HG02970 (cell line): Measurements from ENCODE around the gene SRM.
"Not testable (repeated sequence)": the region's sequence is repeated elsewhere in the genome, so short reads cannot be mapped to it uniquely, and the experiment has no call there.

Source experiments
- ATAC-seq: cut with Tn5 transposase; IDR thresholded peaks from one replicate; pipeline ENCODE4 v1.9.1; 2021; ENCODE audit warnings: mild to moderate bottlenecking, moderate library complexity, moderate number of reproducible peaks; ENCODE audit not compliant: unreplicated experiment, low FRiP score

Gene SRM

DNA sequence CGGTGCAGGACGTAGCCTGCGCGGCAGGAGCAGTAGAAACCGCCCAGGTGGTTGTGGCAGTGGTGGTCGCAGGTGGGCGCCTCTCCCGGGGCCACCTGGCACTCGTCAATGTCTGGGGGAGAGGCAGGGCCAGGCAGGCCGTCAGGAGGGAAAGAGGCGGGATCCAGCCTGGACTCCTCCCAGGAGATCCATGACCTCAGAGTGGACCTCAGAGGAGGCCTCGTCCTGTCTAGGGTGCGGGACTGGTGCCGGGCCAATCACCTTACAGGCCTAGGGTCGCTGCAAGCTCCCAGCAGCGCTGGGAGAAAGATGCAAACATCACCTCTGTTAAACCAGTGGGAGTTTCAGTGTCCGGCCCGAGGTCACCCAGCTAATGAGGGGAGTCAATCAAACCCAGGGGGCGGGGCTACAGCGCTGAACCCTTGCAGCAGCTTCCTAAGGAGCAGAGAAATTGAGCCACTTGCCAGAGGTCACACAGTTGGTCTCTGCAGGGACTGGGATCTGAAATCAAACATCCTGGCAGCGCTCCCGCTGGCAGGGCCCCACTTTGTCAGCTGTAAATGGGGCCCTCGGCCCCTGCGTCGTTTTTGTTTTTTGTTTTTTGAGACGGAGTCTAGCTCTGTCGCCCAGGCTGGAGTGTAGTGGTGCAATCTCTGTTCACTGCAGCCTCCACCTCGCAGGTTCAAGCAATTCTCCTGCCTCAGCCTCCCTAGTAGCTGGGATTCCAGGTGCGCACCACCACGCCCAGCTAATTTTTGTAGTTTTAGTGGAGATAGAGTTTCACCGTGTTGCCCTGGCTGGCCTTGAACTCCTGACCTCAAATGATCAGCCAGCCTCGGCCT is 14.2 kb downstream of the SRM start:
- ATAC-seq, result no peak

DNA sequence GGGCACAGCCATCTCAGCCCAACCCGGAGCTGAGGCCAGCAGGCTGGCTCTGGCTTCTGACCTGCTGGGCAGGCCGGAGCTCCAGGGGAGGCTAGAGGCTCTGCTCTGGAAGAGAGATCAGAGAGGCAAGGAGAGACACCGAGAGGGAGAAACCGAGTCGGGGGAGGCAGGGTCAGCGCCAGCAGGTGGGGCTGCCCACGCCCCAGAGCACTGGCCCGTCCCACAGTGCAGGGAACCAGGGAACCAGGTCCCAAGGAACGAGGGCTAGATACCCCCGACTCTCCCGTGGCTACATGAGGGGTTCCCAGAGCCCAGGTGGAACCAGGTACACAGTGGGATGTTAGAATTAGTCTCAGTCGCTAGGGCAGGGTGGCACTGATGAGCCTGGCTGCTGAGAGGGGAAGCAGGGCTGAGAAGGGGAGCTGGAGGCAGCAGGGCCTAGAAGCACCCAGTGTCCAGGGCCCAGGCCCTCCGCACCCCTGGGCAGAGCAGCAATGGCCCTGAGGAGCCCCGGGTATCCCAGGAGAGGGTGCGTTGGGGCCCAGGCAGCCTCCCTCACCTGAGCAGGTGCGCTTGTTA is 14.9 kb downstream of the SRM start:
- ATAC-seq, result no peak

DNA sequence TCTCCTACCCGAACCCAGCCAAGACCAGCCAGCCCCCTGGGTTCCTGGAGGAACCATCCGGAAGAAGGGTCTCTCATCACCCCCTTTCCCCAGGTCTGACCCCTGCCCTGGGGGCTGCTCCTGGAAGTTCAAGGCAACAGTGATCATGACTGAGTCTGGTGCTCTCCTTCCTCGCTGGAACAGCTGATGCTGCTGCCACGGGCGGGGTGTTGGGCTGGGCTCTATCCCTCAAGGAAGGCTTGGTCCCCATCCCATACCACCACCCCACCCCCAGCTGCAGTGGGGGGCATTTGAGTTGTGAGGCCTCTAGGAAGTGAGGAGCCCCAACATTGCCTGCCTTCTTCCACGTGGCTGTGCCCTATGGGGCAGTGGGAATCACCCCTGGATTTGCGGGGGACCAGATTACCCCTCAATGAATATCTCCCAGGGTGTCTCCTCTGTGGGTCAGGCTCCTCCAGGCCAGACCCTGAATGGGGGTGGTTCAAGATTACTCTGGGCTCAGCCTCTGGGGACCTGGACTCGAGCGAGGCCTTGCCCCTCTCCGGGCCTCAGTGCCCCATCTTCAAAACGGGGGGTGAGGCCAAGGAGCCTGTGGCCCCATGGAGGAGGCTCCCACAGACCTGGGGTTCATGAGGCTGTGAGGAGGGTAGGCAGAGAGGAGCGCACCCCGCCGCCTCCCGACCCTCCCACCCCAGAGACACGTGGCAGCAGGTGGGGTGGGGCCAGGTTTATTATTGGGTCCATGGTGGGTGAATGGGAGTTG is 15.6 kb downstream of the SRM start:
- no peak for ATAC-seq

DNA sequence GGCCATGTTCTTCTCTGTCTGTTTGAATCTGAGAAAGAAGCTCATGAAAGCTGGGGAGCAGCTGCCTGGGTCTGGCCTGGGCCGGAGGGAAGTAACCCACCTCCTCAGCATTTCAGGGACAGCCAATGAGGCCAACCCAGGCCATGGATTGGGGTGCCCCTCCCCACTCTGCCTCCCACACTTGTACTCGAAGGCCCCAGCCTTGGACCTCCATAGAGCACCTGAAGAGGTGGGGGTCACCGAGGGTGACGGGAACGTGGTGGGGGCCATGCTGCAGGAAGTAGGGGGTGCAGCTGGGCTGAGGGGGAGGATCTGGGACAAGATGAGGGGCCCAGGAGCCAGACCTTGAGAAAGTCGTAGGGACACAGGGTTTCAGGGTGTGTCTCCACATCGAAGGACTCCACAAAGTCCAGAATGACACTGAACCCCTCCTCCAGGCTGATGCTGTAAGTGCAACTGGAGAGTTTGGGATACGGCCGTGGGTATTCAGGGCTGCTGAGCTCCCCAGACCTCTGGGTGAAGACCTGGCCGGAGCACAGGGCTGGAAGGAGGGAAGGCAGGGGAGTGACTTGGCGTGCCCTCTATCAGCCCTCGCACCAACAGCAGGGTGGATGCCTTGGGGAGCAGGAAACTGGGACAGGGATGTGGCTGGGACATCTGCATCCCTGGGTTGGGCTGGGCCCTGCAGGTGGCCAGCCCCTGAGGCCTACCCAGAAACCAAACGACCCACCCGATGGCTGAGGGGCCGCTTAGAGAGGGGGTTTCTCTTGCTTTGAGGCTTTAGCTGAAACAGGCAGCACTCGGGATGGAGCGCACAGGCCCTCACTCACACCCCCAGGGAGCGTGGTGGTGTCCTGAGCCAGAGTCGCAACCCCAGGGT is 16.6 kb downstream of the SRM start:
- no peak for ATAC-seq

DNA sequence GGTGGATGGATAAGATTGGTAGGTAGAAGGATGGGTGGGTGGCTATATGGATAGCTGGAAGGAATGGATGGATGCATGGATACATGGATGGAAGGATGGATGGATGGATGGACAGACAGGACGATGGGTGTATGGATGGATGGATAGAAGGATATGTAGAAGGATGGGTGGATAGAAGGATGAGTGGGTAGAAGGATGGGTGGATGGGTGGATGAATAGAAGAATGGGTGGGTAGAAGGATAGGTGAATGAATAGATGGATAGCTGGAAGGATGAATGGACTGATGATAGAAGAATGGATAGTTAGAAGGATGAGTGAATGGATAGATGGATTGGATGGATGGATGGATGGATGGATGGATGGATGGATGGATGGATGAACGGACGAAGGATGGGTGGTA is 17.8 kb downstream of the SRM start:
- ATAC-seq, result no peak

DNA sequence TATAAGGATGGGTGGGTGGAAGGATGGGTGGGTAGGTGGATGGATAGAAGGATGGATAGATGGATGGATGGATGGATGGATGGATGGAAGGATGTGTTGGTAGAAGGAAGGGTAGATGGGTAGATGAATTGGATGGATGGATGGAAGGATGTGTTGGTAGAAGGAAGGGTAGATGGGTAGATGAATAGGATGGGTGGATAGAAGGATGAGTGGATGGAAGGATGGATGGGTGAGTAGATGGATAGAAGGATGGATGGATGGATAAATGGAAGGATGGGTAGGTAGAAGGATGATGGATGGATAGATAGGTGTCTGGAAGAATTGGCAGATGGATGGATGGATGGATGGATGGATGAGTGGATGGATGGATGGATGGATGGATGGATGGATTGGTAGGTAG is 18.8 kb downstream of the SRM start:
- no peak for ATAC-seq

DNA sequence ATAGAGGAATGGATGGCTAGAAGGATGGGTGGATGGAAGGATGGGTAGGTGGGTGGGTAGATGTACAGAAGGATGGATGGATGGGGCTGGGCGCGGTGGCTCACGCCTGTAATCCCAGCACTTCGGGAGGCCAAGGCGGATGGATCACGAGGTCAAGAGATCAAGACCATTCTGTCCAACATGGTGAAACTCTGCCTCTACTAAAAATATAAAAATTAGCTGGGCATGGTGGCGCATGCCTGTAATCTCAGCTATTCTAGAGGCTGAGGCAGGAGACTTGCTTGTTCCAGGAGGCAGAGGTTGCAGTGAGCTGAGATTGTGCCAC is 19.8 kb downstream of the SRM start:
- ATAC-seq, result not testable (repeated sequence)

DNA sequence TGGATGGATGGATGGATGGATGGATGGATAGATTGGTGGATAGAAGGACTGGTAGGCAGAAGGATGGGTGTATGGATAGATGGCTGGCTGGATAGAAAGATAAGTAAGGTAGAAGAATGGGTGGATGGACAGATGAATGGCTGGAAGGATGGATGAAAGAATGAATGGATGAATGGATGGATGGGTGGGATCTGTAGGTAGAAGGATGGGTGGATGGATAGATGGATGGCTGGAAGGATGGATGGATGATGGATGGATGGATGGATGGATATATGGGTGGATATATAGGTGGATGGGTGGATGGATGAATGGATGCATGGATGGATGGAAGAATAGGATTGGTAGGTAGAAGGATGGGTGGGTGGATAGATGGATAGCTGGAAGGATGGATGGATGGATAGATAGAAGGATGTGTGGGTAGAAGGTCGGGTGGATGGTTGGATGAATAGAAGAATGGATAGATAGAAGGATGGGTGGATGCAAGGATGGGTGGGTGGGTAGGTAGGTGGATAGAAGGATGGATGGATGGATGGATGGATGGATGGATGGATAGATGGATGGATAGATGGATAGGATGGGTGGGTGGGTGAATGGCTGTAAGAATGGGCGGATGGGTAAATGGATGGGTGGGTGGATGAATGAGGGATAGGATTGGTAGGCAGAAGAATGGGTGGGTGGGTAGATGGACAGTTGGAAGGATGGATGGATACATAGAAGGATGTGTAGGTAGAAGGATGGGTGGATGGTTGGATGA is 20.3 kb downstream of the SRM start:
- ATAC-seq, result no peak

DNA sequence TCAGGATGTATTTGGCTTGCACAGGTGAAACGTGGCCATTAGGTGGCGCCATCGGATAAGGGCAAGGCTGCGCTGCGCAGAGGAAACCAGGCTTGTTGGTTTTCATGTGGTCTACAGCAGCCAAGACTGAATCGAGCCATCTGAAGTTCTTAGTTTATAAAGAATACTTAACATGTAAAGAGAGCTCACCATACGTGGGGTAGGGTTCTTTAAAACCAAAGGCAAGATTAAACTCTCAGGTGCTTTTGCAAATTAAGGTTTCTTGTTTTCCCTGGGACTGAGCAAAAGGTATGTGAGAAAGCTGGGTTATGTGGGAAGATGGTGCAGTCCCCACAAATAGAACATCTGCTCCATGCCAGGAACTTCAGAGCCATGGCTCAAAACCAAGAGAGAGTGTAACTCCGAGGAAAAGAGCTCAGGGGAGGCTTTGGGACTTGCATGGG is 22.1 kb downstream of the SRM start:
- peak; percentile 66 for ATAC-seq

DNA sequence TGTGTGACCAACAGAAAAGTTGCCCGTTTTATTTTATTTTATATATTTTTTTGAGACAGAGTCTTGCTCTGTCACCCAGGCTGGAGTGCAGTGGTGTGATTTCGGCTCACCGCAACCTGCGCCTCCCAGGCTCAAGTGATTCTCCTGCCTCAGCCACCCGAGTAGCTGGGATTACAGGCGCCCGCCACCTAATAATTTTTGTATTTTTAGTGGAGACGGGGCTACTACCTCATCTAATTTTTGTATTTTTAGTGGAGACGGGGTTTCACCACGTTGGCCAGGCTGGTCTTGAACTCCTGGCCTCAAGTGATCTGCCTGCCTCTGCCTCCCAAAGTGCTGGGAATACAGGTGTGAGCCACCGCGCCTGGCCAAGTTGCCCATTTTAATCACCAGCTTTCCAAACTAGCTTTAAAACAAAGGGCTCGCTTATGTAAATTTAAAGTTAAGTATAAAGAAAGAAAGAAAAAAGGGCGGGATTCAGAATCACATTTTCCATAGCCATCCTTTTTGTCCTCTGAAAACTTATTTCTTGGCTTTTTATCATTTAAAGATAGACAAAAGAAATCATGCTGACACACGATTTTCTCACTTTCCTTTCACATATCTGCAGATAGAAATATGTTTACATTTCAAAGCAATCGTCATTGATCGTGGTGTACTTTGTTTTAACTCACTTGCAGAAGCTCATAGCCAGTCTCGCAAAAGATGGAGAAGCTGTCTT is 22.6 kb downstream of the SRM start:
- ATAC-seq, result not testable (repeated sequence)

DNA sequence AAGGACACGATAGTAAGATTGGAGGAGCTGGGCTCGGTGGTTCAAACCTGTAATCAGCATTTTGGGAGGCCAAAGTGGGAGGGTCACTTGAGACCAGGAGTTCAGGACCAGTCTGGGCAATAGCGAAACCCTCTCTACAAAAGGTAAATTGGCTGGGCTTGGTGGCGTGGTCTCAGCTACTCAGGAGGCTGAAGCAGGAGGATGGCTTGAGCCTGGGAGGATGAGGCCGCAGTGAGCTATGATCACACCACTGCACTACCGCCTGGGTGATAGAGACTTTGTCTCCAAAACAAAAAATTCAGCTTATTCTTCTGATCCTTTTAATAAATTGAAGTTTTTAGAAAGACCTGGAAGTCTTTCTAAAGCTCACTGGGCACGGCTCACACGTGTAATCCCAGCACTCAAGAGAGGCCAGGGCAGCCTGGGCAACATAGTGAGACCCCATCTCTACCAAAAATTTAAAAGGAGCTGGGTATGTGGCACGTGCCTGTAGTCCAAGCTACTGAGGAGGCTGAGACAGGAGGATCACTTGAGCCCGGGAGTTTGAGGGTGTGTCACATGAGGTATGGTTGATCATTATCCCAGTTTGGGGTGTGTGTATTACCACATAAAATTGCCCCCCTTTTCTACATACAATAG is 28.1 kb downstream of the SRM start:
- no peak for ATAC-seq

DNA sequence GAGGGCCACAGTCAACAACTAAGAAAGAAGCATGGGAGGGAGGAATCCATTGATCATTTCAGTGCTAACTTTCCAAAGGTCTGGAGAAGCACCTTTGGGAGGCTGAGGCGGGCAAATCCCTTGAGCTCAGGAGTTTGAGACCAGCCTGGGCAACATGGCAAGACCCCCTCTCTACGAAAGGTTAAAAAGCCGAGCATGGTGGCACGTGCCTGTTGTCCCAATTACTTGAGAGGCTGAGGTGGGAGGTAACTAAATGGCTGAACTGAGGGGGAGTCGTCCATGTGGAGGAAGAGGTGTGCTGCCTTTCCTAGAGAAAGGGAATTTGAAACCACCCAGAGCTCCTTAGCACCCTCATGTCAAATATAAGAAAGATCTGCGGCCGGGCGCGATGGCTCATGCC is 29.0 kb downstream of the SRM start:
- ATAC-seq, result no peak

DNA sequence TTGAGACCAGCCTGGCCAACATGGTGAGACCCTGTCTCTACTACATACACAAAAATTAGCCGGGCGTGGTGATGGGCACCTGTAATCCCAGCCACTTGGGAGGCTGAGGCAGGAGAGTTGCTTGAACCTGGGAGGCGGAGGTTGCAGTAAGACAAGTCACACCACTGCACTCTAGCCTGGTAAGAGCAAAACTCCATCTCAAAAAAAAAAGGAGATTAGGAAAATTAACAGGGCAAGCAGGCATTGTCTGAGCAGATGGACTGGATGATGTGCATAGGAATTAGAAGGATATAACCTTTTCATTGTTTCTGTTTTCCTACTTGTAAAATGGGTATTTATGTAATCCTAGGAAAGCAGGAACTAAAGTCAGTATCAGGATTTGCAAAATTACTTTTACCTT is 31.8 kb downstream of the SRM start:
- ATAC-seq, result no peak

DNA sequence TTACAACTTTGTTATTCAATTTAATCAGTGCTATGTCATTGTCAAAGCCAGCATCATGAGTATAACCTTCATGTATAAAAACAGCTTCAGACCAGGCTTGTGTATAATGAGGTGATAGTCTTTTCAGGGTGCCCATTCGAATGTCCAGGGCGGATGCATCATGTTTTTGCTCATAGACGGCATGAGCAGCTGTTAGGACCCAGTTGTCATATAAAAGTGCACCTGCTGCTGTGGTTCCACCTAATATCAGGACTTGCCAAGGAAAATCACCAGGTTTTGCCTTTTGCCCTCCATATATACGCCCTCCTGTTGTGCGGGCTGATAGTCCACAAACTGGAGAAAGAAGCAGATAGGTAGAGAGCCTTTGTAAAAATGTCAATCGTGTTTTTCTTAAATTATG is 32.5 kb downstream of the SRM start:
- no peak for ATAC-seq

DNA sequence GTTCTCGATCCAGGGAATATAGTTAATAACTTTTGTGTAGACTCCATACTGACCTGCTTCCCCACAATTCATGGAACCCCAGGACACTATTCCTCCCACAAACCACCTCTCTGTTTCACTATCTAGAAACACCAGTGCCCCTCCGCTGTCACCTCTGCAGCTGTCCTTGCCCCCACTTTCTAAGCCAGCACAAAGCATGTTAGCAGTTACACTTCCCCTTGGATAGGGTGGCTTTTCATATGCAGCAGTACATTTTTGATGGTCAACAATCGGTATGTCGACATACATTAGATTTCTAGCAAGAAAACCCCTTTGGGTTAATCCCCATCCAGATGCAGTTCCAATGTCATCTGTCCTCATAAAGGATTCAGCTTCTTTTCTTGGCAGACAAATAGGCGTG is 32.9 kb downstream of the SRM start:
- no peak for ATAC-seq

DNA sequence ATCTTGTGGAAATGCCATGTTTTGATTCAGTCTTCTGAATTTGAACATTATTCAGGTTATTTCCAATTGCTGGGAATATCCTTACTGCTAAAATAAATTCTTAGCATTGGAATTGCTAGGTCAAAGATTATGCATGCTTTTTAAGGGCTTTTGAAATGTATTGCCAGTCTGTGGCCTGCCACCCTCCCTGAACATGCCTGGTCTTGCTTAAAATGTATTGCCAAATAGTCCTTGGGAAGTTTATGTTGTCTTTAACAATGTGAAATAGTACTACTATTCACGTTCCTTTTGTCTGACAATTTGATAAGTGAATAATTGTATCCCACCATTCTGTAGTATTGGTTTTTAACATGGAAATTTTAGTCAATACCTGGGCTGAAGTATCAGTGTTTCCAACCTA is 33.8 kb downstream of the SRM start:
- ATAC-seq, result no peak

DNA sequence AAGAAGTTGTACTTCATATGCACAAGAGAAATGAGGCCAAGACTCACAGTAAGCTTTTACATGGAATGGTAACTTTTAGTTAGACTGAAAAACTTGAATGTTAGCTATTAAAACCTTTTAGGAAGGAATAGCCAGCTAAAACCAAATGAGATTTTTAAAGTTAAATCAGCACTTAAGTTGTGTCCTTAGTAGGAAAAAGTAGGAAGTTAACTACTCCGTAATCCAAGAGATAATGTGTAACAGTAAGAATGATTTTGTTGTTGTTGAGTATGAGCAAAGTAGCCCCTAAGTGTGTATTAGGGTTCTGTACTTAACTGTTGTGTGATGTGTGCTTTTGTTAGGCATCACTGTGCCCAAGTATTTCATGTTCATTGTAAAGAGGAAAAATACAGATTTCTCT is 34.2 kb downstream of the SRM start:
- ATAC-seq, result no peak

DNA sequence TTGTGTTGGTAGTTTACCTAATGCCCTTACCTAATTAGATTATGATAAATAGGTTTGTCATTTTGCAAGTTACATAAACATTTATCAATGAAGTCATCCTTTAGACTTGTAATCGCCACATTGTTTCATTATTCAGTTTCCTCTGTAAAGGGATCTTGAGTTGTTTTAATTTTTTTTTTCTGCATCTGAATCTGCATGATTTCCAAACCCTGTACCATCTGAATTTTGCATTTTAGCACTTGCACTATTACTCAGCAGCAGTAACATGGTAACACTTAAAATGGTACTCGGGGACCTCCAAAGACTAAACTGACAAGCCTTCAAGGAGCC is 35.0 kb downstream of the SRM start:
- no peak for ATAC-seq
